NB4 (cell line): Measurements from ENCODE around the gene APC2.

ENCODE experiments used
- MYC ChIP-seq: IDR thresholded peaks from 2 replicates; pipeline ENCODE4 v1.6.1; 2011; ENCODE audit warnings: low read depth, low read length
- POLR2A ChIP-seq: IDR thresholded peaks from 2 replicates; pipeline ENCODE4 v1.6.1; 2011; ENCODE audit warnings: mild to moderate bottlenecking; ENCODE audit not compliant: insufficient read length; ENCODE audit errors: extremely low read depth
- TF ChIP-seq, protein P1 (sequence below): IDR thresholded peaks from one replicate; pipeline ENCODE4 v1.5.1; 2012; ENCODE audit warnings: low read depth, low read length
- TF ChIP-seq, protein P2 (sequence below): IDR thresholded peaks from 2 replicates; pipeline ENCODE4 v1.6.1; 2011; ENCODE audit warnings: low read depth, low read length

DNA sequence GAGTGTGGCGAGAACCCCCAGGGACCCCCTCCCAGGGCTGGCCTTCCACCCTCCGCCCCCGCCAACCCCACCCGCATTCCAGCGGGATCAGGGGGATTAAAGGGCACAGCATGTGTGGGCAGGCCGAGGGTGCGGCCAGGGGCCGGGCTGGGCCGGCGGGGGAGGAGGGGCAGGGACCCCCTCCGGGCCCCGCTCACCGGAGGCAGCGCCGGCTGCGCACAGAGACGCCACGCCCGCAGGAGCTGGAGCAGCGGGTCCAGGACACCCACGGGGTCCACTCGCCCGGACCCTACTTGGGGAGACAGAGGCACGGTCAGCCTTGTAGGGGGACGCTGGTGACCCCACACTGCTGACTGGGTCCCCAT lies 60.5 kb downstream of the APC2 start:
- no peak for TF ChIP-seq POLR2A
- TF ChIP-seq, protein P1, sequence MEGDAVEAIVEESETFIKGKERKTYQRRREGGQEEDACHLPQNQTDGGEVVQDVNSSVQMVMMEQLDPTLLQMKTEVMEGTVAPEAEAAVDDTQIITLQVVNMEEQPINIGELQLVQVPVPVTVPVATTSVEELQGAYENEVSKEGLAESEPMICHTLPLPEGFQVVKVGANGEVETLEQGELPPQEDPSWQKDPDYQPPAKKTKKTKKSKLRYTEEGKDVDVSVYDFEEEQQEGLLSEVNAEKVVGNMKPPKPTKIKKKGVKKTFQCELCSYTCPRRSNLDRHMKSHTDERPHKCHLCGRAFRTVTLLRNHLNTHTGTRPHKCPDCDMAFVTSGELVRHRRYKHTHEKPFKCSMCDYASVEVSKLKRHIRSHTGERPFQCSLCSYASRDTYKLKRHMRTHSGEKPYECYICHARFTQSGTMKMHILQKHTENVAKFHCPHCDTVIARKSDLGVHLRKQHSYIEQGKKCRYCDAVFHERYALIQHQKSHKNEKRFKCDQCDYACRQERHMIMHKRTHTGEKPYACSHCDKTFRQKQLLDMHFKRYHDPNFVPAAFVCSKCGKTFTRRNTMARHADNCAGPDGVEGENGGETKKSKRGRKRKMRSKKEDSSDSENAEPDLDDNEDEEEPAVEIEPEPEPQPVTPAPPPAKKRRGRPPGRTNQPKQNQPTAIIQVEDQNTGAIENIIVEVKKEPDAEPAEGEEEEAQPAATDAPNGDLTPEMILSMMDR = no peak
- TF ChIP-seq, protein P2, sequence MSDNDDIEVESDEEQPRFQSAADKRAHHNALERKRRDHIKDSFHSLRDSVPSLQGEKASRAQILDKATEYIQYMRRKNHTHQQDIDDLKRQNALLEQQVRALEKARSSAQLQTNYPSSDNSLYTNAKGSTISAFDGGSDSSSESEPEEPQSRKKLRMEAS = no peak
- no peak for TF ChIP-seq MYC
